Natural killer cell (primary cell): ENCODE data around the gene TEX22. TPM values are rescaled to one million over a fixed set of nuclear protein-coding genes. Genes with fewer than 3 reads are reported as not detected.
A peak's percentile ranks its signal among the peaks of the same experiment; 100 is the strongest.

Source experiments
- ATAC-seq, 3 donors: fragments of 150-1000 bp in 2 of 3; fragments of 200-7000 bp in 1 of 3; cut with Tn5 transposase; 1 replicate in 1 of 3; 2 replicates in 2 of 3; pipeline ENCODE4 v1.10.0; 2021; ENCODE audit warnings: mild to moderate bottlenecking in 2 of 3, moderate library complexity in 2 of 3
- DNase-seq, 2 donors: peaks; one replicate each; pipeline versions ENCODE4 v3.0.0 to v3.0.0-alpha.2; 2013 to 2021; ENCODE audit warnings: mixed read lengths in 1 of 2
- H3K27ac ChIP-seq: one replicate; pipeline ENCODE4 v1.5.1; 2013; ENCODE audit warnings: mild to moderate bottlenecking, low read length
- H3K27me3 ChIP-seq: one replicate; pipeline ENCODE4 v1.6.1; 2013; ENCODE audit warnings: low read length; ENCODE audit not compliant: control insufficient read depth, insufficient read depth
- H3K36me3 ChIP-seq: one replicate; pipeline ENCODE4 v1.6.1; 2013; ENCODE audit warnings: low read length; ENCODE audit not compliant: control insufficient read depth, insufficient read depth
- H3K4me1 ChIP-seq: one replicate; pipeline ENCODE4 v1.6.1; 2013; ENCODE audit warnings: low read length; ENCODE audit not compliant: control insufficient read depth, insufficient read depth
- H3K4me3 ChIP-seq: one replicate; pipeline ENCODE4 v1.5.1; 2013; ENCODE audit warnings: low read length
- H3K9me3 ChIP-seq: one replicate; pipeline ENCODE4 v1.6.1; 2013; ENCODE audit warnings: low read length; ENCODE audit not compliant: control insufficient read depth, insufficient read depth
- H3K27ac Mint-ChIP-seq, 2 donors: one replicate each; pipeline ENCODE4 v1.8.0; 2022; ENCODE audit warnings: mild to moderate bottlenecking in 2 of 2, mixed read lengths in 2 of 2, moderate library complexity in 1 of 2
- H3K27me3 Mint-ChIP-seq, 2 donors: one replicate each; pipeline ENCODE4 v1.8.0; 2022; ENCODE audit warnings: low read depth in 2 of 2, mixed read lengths in 2 of 2
- H3K36me3 Mint-ChIP-seq: one replicate; pipeline ENCODE4 v1.8.0; 2022; ENCODE audit warnings: mixed read lengths
- H3K4me1 Mint-ChIP-seq, 2 donors: one replicate each; pipeline ENCODE4 v1.8.0; 2022; ENCODE audit warnings: mixed read lengths in 2 of 2
- H3K4me3 Mint-ChIP-seq: one replicate; pipeline ENCODE4 v1.8.0; 2022; ENCODE audit warnings: mild to moderate bottlenecking, moderate library complexity, mixed read lengths
- H3K9me3 Mint-ChIP-seq, 2 donors: one replicate each; pipeline ENCODE4 v1.8.0; 2022; ENCODE audit warnings: mixed read lengths in 2 of 2
- CTCF ChIP-seq: fragments of 200-600 bp; IDR thresholded peaks from one replicate; pipeline ENCODE4 v1.8.0; 2022; ENCODE audit warnings: antibody characterized with exemption
- WGBS: methylation state at CpG from one replicate; pipeline ENCODE4 v1.1.7; 2013; ENCODE audit warnings: missing lambda C conversion rate; ENCODE audit not compliant: insufficient coverage; 5-methylcytosine and 5-hydroxymethylcytosine counted together
- intact Hi-C: fragments of 100-400 bp; cut with micrococcal nuclease; formaldehyde crosslinking; loops from one replicate; pipeline ENCODE4 v1.14.2; 2022
- total RNA-seq, 4 donors: library from RNA; stranded (reverse); fragments of 120-200 nt in 1 of 4; gene quantifications; one replicate each; pipeline versions ENCODE4 v1.2.3 to v1.2.4, GENCODE V29; 2013 to 2022

TEX22 gene
- total RNA-seq, 3 donors from 2014 or later (not counting 1 experiment from before 2014, with no cell fraction given) = 0.23 to 1.9 (median 1.8) TPM

GRCh38 chr14:105368910-105369652 is 29.3 kb upstream of the TEX22 start:
- Histone ChIP-seq H3K27ac (no peak overlapping the region), H3K36me3 (peaks cover 7% of the 10 kb centered on the region), H3K4me3 (no peak overlapping the region), H3K4me1 (peaks cover 20% of the 10 kb centered on the region), H3K27me3 (no peaks in the 10 kb centered on the region), H3K9me3 (no peaks in the 10 kb centered on the region)
- H3K27ac Mint-ChIP-seq = no peak overlapping the region
- no peak for TF ChIP-seq CTCF
- H3K4me3 Mint-ChIP-seq = no peak overlapping the region
- peaks cover 7% of the 10 kb centered on the region in 2 donors for H3K4me1 Mint-ChIP-seq
- no peaks in the 10 kb centered on the region for H3K9me3 Mint-ChIP-seq
- no peak for ATAC-seq
- no peaks in the 10 kb centered on the region for H3K36me3 Mint-ChIP-seq
- WGBS = 93% methylated on average over 29 of the region's 29 CpGs
- no peaks in the 10 kb centered on the region for H3K27me3 Mint-ChIP-seq
- DNase-seq = no peak
- intact Hi-C loops = no loop called here

- no peaks in the 10 kb centered on the region for H3K9me3 Mint-ChIP-seq
- H3K36me3 ChIP-seq = peaks cover 7% of the 10 kb centered on the region
- no peak overlapping the region for H3K4me3 Mint-ChIP-seq
- DNase-seq (no peak), ATAC-seq (no peak)
- H3K27me3 ChIP-seq = no peaks in the 10 kb centered on the region
- H3K4me3 ChIP-seq = no peak overlapping the region
- 97% methylated on average over 28 of the region's 28 CpGs for WGBS
- H3K27me3 Mint-ChIP-seq = no peaks in the 10 kb centered on the region
- peaks cover 16% of the 10 kb centered on the region for H3K4me1 ChIP-seq
- H3K36me3 Mint-ChIP-seq = no peaks in the 10 kb centered on the region
- intact Hi-C loops = loop anchor here (2.0 to 5.0 kb wide), 2 partner anchors 48 to 159 kb away; partner anchors contain the start of gene MTA1
- no peak for TF ChIP-seq CTCF
- no peak overlapping the region for H3K27ac ChIP-seq
- no peak overlapping the region for H3K27ac Mint-ChIP-seq
- H3K9me3 ChIP-seq = no peaks in the 10 kb centered on the region
- H3K4me1 Mint-ChIP-seq = peaks cover 5 to 7% of the 10 kb centered on the region in 2 donors
Measured at GRCh38 chr14:105369653-105370040, 28.7 kb upstream of the TEX22 start.

- no peak for TF ChIP-seq CTCF
- Mint-ChIP-seq H3K36me3 (no peaks in the 10 kb centered on the region), H3K9me3 (no peaks in the 10 kb centered on the region), H3K27ac (peak overlapping the region in 1 of 2 donors; percentile 90), H3K4me1 (peaks cover 17% of the 10 kb centered on the region in 2 donors), H3K27me3 (no peaks in the 10 kb centered on the region), H3K4me3 (no peak overlapping the region)
- no peak for DNase-seq
- Histone ChIP-seq H3K27me3 (no peaks in the 10 kb centered on the region), H3K9me3 (no peaks in the 10 kb centered on the region), H3K4me3 (no peak overlapping the region), H3K27ac (no peak overlapping the region), H3K36me3 (no peaks in the 10 kb centered on the region), H3K4me1 (peaks cover 51% of the 10 kb centered on the region)
- ATAC-seq = no peak
- WGBS = 90% methylated on average over 11 of the region's 11 CpGs
- intact Hi-C loops = loop anchor here (5.0 kb wide), 1 partner anchor 43 kb away; the partner anchor contains the start of gene MTA1
Measured at GRCh38 chr14:105374389-105374788, 23.9 kb upstream of the TEX22 start.
